Esophagus muscularis mucosa (tissue), 4 donors: Measurements from ENCODE around the gene SMARCAD1.

ENCODE experiments used
- EP300 ChIP-seq: sonication (generic); formaldehyde crosslinking; IDR thresholded peaks from one replicate; pipeline ENCODE4 v1.6.1; 2017; ENCODE audit warnings: antibody characterized with exemption
- POLR2A ChIP-seq: fragments of 450-650 bp; IDR thresholded peaks from one replicate; pipeline ENCODE4 v1.6.1; 2017; ENCODE audit warnings: antibody characterized with exemption, moderate library complexity, mild to moderate bottlenecking, low read depth
- POLR2AphosphoS5 ChIP-seq, 2 donors: sonication (generic); formaldehyde crosslinking; IDR thresholded peaks; one replicate each; pipeline ENCODE4 v1.6.1; 2017; ENCODE audit warnings: antibody characterized with exemption in 2 of 2
- TF ChIP-seq, protein P1 (sequence below), 3 experiments: fragments of 200-600 bp in 2 of 3; fragments of 450-650 bp in 1 of 3; sonication (generic) in 2 of 3; IDR thresholded peaks; one replicate each; pipeline ENCODE4 v1.5.1; 2017 to 2019; ENCODE audit warnings: antibody characterized with exemption in 3 of 3, mild to moderate bottlenecking in 2 of 3, moderate library complexity in 1 of 3

DNA sequence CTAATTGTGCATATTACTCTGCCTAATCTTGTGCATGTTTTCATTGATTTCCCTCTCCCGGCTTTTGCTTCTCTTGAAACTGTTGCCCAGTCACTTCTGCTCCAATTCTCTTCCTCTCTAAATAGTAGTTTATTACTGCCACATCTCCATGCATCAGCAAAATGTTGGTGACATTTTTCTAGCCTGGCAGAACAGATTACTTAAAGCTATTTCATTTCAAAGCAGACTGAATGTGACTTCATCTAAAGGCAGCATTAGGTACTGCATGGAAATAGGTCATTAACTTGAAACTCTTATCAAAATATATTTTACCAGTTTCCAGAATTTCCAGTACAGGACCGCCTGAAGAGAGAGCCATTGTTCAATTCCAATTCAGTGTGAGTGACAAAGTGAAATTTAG, 82.6 kb downstream of the SMARCAD1 start:
- TF ChIP-seq EP300 (no peak), POLR2AphosphoS5 (IDR thresholded peaks at IDR 0.05) (no peak), POLR2A (no peak)
- TF ChIP-seq, protein P1, sequence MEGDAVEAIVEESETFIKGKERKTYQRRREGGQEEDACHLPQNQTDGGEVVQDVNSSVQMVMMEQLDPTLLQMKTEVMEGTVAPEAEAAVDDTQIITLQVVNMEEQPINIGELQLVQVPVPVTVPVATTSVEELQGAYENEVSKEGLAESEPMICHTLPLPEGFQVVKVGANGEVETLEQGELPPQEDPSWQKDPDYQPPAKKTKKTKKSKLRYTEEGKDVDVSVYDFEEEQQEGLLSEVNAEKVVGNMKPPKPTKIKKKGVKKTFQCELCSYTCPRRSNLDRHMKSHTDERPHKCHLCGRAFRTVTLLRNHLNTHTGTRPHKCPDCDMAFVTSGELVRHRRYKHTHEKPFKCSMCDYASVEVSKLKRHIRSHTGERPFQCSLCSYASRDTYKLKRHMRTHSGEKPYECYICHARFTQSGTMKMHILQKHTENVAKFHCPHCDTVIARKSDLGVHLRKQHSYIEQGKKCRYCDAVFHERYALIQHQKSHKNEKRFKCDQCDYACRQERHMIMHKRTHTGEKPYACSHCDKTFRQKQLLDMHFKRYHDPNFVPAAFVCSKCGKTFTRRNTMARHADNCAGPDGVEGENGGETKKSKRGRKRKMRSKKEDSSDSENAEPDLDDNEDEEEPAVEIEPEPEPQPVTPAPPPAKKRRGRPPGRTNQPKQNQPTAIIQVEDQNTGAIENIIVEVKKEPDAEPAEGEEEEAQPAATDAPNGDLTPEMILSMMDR (IDR thresholded peaks at IDR 0.05) = no peak
